ENCODE results near the gene MYO10.

GRCh38 chr5:16976625-16977008 is 40.5 kb upstream of the MYO10 start:
- TF ChIP-seq MAX (IDR thresholded peaks at IDR 0.05; ENCODE audit: insufficient read depth, insufficient read length): no peak
- TF ChIP-seq, protein P1, sequence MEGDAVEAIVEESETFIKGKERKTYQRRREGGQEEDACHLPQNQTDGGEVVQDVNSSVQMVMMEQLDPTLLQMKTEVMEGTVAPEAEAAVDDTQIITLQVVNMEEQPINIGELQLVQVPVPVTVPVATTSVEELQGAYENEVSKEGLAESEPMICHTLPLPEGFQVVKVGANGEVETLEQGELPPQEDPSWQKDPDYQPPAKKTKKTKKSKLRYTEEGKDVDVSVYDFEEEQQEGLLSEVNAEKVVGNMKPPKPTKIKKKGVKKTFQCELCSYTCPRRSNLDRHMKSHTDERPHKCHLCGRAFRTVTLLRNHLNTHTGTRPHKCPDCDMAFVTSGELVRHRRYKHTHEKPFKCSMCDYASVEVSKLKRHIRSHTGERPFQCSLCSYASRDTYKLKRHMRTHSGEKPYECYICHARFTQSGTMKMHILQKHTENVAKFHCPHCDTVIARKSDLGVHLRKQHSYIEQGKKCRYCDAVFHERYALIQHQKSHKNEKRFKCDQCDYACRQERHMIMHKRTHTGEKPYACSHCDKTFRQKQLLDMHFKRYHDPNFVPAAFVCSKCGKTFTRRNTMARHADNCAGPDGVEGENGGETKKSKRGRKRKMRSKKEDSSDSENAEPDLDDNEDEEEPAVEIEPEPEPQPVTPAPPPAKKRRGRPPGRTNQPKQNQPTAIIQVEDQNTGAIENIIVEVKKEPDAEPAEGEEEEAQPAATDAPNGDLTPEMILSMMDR (IDR thresholded peaks at IDR 0.05; ENCODE audit: extremely low read depth in 1 of 2, insufficient read depth in 1 of 2, low read depth in 1 of 2, low read length in 2 of 2): no peak
